WI38 (cell line): Measurements from ENCODE around the gene GIMD1.
"Not testable (repeated sequence)": the region's sequence is repeated elsewhere in the genome, so short reads cannot be mapped to it uniquely, and the experiment has no call there.

Source experiments
- H3K4me3 ChIP-seq: 2 replicates; pipeline ENCODE4 v1.5.1; 2011; ENCODE audit warnings: low read depth, mild to moderate bottlenecking, control low read depth, low read length
- CTCF ChIP-seq: IDR thresholded peaks from 2 replicates; pipeline ENCODE4 v1.5.1; 2012; ENCODE audit warnings: low read depth, mild to moderate bottlenecking, control low read depth, low read length

The GIMD1 gene

GRCh38 chr4:106337916-106338315 lies 30.7 kb downstream of the GIMD1 start:
- H3K4me3 ChIP-seq = no peak overlapping the region
- TF ChIP-seq CTCF = no peak

DNA sequence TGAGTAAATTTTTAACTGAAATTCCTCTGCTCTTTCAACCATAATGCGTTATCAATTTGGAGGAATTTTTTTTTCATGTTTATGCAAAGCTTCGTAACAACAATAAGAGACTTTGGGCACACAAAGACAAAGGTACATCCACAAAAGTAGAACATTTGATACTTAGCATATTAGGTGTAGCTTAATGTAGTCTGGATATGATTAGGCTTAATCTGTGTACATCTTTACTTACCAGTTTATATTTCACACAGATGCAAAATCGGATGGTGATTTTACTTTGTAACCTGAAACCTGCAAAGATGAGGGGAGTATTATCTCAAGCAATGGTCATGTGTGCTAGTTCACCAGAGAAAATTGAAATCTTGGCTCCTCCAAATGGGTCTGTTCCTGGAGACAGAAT lies 32.0 kb downstream of the GIMD1 start:
- H3K4me3 ChIP-seq = no peak overlapping the region
- TF ChIP-seq CTCF = no peak

GRCh38 chr4:106334741-106335470 lies 33.7 kb downstream of the GIMD1 start:
- H3K4me3 ChIP-seq = no peak overlapping the region
- TF ChIP-seq CTCF = no peak

DNA sequence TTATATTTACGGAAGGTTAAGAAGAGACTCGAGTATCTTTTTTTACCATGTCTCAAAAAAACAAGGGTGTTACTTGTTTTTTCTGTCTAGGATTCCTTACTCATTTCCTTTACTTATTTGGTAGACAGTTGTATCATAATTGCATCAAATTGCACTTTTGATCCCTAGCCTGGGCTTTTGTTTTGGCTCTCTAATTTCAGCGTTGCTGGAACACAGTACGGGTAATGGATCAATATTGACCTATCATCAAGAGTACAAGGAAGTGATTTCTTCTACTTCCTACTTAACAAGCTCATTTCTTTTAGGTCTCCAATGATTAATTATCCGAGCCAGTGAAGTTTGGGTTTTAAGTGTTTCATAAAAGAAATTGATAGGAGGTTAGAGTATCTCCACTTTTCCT lies 35.4 kb downstream of the GIMD1 start:
- no peak overlapping the region for H3K4me3 ChIP-seq
- no peak for TF ChIP-seq CTCF

DNA sequence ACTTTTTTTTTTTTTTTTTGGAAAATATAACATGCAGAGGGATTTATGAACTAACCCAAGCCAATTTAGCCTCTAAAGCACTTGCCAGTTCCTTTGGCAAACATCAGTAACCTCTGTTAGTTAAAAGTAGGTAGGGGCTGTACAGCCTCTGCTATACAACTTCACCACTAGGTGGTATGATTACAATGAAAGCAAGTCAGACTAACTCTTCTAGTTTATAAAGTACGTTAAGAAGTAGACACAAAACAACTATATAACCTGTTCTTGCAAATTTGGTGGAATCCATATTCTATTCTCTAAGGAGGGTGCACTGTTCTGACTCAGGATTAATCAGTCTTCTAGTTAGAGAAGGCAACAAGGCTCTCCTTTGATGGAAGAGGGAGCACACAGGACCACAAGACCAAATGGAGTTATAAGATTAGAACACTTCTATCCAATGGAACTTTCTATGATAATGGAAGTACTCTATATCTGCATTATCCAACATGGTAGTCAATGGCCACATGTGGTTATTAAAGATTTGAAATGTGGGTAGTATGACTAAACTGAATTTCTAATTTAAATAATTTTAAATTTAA lies 39.4 kb downstream of the GIMD1 start:
- peak; percentile 37; the same call in 1 of the 2 replicates for TF ChIP-seq CTCF
- no peak overlapping the region for H3K4me3 ChIP-seq

DNA sequence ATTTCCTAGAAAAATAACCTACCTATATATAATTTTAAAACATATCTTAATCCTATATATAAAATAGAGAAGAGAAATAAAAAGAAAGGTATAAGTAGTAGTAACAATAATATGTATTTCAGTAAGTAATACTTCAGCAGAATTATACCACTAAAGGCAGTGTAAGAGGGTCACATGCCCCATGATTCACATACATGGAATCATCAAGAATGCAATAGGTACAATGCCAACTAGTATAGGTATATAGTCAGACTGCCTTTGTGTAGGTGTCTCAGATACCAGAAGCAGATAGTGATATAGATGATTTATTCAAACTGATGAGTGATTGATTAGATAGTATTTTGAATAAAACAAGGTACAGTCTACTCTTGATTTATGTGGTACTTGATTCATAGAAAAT lies 42.8 kb downstream of the GIMD1 start:
- TF ChIP-seq CTCF = no peak
- H3K4me3 ChIP-seq = no peak overlapping the region

DNA sequence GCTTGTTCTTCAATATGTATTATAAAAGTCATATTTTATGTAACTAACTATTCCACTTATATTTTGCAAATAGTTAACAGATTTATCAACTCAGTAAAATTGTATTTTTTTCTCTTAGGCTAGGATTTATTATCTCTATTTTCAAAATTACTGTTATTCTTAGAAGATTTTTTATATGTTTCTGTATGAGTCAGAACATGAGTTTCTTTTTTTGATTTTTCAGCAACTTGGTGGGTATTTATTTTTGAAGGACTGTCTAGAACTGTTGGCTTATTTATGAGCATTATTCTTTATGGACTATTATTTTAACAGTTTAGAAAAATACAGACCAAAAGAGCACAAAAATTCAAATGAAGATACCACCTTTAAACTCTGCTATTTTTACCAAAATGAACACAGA lies 45.5 kb downstream of the GIMD1 start:
- TF ChIP-seq CTCF = no peak
- H3K4me3 ChIP-seq = no peak overlapping the region

- not testable (repeated sequence) for H3K4me3 ChIP-seq
Observed at GRCh38 chr4:106321814-106322213, 46.8 kb downstream of the GIMD1 start.

- not testable (repeated sequence) for H3K4me3 ChIP-seq
Observed at GRCh38 chr4:106321168-106321567, 47.4 kb downstream of the GIMD1 start.
